ENCODE results near the gene RETREG3. TPM values are rescaled to one million over a fixed set of nuclear protein-coding genes. Genes with fewer than 3 reads are reported as not detected.
A peak's percentile ranks its signal among the peaks of the same experiment; 100 is the strongest.

RETREG3 gene
- total and polyA plus RNA-seq, 2 of the 4 experiments (the other 2 are of a cell fraction): 18.1 to 44.1 TPM

GRCh38 chr17:42553866-42554249, 55.3 kb downstream of the RETREG3 start:
- no peak for TF ChIP-seq CEBPB (IDR thresholded peaks at IDR 0.05; ENCODE audit: low read depth, low read length)
- TF ChIP-seq, protein P1, sequence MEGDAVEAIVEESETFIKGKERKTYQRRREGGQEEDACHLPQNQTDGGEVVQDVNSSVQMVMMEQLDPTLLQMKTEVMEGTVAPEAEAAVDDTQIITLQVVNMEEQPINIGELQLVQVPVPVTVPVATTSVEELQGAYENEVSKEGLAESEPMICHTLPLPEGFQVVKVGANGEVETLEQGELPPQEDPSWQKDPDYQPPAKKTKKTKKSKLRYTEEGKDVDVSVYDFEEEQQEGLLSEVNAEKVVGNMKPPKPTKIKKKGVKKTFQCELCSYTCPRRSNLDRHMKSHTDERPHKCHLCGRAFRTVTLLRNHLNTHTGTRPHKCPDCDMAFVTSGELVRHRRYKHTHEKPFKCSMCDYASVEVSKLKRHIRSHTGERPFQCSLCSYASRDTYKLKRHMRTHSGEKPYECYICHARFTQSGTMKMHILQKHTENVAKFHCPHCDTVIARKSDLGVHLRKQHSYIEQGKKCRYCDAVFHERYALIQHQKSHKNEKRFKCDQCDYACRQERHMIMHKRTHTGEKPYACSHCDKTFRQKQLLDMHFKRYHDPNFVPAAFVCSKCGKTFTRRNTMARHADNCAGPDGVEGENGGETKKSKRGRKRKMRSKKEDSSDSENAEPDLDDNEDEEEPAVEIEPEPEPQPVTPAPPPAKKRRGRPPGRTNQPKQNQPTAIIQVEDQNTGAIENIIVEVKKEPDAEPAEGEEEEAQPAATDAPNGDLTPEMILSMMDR (conservative IDR thresholded peaks at IDR 0.05; ENCODE audit: low read depth, low read length): 0 out of 2 replicates have a peak, but pooled peaks have one; percentile 4
- no peaks in the 10 kb centered on the region for H3K9me1 ChIP-seq (ENCODE audit: insufficient read depth, low read length)
- H3K9me3 ChIP-seq (ENCODE audit: control insufficient read depth, insufficient read depth, low read length): no peaks in the 10 kb centered on the region
- BruUV-seq (replicated peaks): no TSS peak
- peaks cover 4% of the 10 kb centered on the region; the same call in 1 of the 2 replicates for H3K36me3 ChIP-seq (ENCODE audit: control insufficient read depth, insufficient read depth, low read length)
- ATAC-seq (ENCODE audit: low read depth) (no peak), DNase-seq (no peak)
- peak overlapping the region; percentile 98 for H3K9ac ChIP-seq (ENCODE audit: low read depth, low read length)
- 25% methylated on average over 4 of the region's 16 CpGs; no CpG with 5 or more reads in 1 of the 2 experiments for WGBS, 2 experiments (ENCODE audit: extremely low coverage in 2 of 2, insufficient read length in 1 of 2)
- H3K27ac ChIP-seq (ENCODE audit: insufficient read depth, low read length): peak overlapping the region; percentile 98
- no peak overlapping the region for H3K56ac ChIP-seq (ENCODE audit: extremely low read depth, insufficient read depth, low read length)
- H4K91ac ChIP-seq (ENCODE audit: insufficient read depth, low read depth, low read length): peak overlapping the region; percentile 88; the same call in 1 of the 2 replicates
- POLR2A ChIA-PET (ENCODE audit: unreplicated experiment): interaction anchor here (0.5 kb wide), 2 partner anchors 124 to 198 kb away, joined by 3 read pairs; no protein-coding TSS in a partner anchor
- no peak overlapping the region for H2BK120ac ChIP-seq (ENCODE audit: low read depth, low read length)
- in situ Hi-C loops (cut with MboI; ENCODE audit: low sequenced_read_pairs) (no loop called here), dilution Hi-C loops (cut with HindIII; ENCODE audit: low sequenced_read_pairs, unreplicated experiment) (no loop called here), intact Hi-C loops (cut with micrococcal nuclease) (no loop called here)
- H4K5ac ChIP-seq (ENCODE audit: low read depth, low read length): no peak overlapping the region
- no peaks in the 10 kb centered on the region for H3K27me3 ChIP-seq (ENCODE audit: control insufficient read depth, insufficient read depth, low read length)
- no peak overlapping the region for H2BK15ac ChIP-seq (ENCODE audit: low read depth, low read length)
- H3K4me1 ChIP-seq (ENCODE audit: control insufficient read depth, insufficient read depth, low read length): peaks cover 5% of the 10 kb centered on the region
- H3K4ac ChIP-seq (ENCODE audit: low read depth, low read length): peak overlapping the region; percentile 97
- peak overlapping the region; percentile 92 for H3K4me2 ChIP-seq (ENCODE audit: low read depth, low read length)
- no peak overlapping the region for H2BK20ac ChIP-seq (ENCODE audit: low read depth, low read length)
- H2BK5ac ChIP-seq (ENCODE audit: low read depth, low read length, poor library complexity, severe bottlenecking): peak overlapping the region; percentile 83
- peak overlapping the region; percentile 95 for H3K4me3 ChIP-seq (ENCODE audit: insufficient read depth, low read depth, low read length)
- CTCF ChIA-PET: no interaction called here
- no peak overlapping the region for H3K18ac ChIP-seq (ENCODE audit: low read depth, low read length)
- no peaks in the 10 kb centered on the region for H4K20me1 ChIP-seq (ENCODE audit: insufficient read depth, low read length)
- peak overlapping the region; percentile 93 for H2AK5ac ChIP-seq (ENCODE audit: low read depth, low read length)
- H3K14ac ChIP-seq (replicated peaks; ENCODE audit: low read depth, low read length): peak overlapping the region; percentile 95; the same call in 1 of the 2 replicates
- peak overlapping the region; percentile 94 to 98; a peak in 3 of 4 replicates for H4K8ac ChIP-seq (ENCODE audit: low read depth in 2 of 2, low read length in 2 of 2)
- H2AK9ac ChIP-seq (replicated peaks; ENCODE audit: low read depth, low read length, poor library complexity): peak overlapping the region; percentile 90
- 0 out of 2 replicates have a peak overlapping the region, but pooled peaks have one; percentile 12 for H3K23ac ChIP-seq (ENCODE audit: low read depth, low read length)
- H2AFZ ChIP-seq (replicated peaks; ENCODE audit: low read length, poor library complexity): peak overlapping the region; percentile 90
- peaks cover 11 to 49% of the 10 kb centered on the region in 2 experiments for H3K79me1 ChIP-seq (ENCODE audit: low read depth in 1 of 2, low read length in 2 of 2)

Data from IMR-90 (cell line).